Stimulated activated memory B cell treated with anti-CD40 and anti-IgM and Interleukin-4, amounts not matched to agents 10 μg/mL and 1 μg/mL and 100 μg/mL, for 72 hours (primary cell): ENCODE results near the gene DLG4.

Experiments used
- ATAC-seq: fragments of 150-1000 bp; cut with Tn5 transposase; 2 replicates; pipeline ENCODE4 v1.10.0; 2021
- H3K27ac Mint-ChIP-seq: one replicate; pipeline ENCODE4 v1.8.0; 2022; ENCODE audit warnings: mild to moderate bottlenecking, mixed read lengths
- H3K27me3 Mint-ChIP-seq: one replicate; pipeline ENCODE4 v1.8.0; 2022; ENCODE audit warnings: mixed read lengths
- H3K36me3 Mint-ChIP-seq: one replicate; pipeline ENCODE4 v1.8.0; 2022; ENCODE audit warnings: mixed read lengths
- H3K4me1 Mint-ChIP-seq: one replicate; pipeline ENCODE4 v1.8.0; 2022; ENCODE audit warnings: mixed read lengths
- H3K4me3 Mint-ChIP-seq: one replicate; pipeline ENCODE4 v1.8.0; 2022; ENCODE audit warnings: mild to moderate bottlenecking, moderate library complexity, mixed read lengths
- H3K9me3 Mint-ChIP-seq: one replicate; pipeline ENCODE4 v1.8.0; 2022; ENCODE audit warnings: mixed read lengths

The DLG4 gene

DNA sequence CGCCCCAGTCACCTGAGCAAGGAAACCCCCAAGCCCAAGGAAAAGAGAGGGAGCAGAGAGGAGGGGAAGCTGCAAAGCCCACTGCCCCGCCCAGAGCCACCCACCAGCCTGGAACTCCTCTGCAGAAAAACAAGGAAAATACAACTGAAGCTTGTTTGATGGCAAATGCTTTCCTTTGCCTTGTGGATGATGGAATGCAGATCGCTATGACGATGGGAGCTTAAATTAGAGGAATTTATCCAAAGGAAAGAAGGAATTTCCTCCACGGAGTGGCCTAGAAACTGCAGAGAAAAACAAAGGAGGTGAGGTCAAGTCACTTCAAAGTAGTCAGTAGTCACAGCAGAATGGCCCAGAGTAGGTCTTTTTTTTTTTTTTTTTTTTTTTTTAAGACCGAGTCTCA is 73.5 kb downstream of the DLG4 start:
- Mint-ChIP-seq H3K27ac (no peak overlapping the region), H3K27me3 (peaks cover 14% of the 10 kb centered on the region), H3K4me3 (no peak overlapping the region), H3K36me3 (no peaks in the 10 kb centered on the region), H3K4me1 (no peaks in the 10 kb centered on the region), H3K9me3 (no peaks in the 10 kb centered on the region)
- no peak for ATAC-seq

GRCh38 chr17:7144213-7144612 is 75.4 kb downstream of the DLG4 start:
- H3K4me1 Mint-ChIP-seq, result no peaks in the 10 kb centered on the region
- no peaks in the 10 kb centered on the region for H3K9me3 Mint-ChIP-seq

DNA sequence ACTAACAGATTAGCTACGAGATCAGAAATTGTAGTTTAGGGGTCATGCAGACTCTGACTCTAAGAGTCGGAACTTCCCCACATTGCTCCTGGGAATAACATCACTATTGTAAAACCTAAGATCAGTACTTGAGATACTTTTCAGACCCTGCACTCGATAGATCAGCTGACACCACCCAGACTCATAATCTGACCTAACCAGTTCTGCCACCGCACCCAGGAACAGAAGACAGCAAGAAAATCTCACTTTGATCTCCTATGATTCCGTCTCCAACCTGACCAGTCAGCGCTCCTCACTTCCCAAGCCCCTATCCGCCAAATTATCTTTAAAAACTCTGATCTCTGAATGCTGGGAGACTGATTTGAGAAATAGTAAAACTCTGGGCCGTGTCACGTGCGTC is 77.8 kb downstream of the DLG4 start:
- peaks cover 41% of the 10 kb centered on the region for H3K27me3 Mint-ChIP-seq
- no peak overlapping the region for H3K4me3 Mint-ChIP-seq
- no peak overlapping the region for H3K27ac Mint-ChIP-seq
- no peak for ATAC-seq
- no peaks in the 10 kb centered on the region for H3K36me3 Mint-ChIP-seq
- no peaks in the 10 kb centered on the region for H3K4me1 Mint-ChIP-seq
- H3K9me3 Mint-ChIP-seq, result no peaks in the 10 kb centered on the region

More at GRCh38 chr17:7144213-7144612, 75.4 kb downstream of the DLG4 start:
- no peak for ATAC-seq
- Mint-ChIP-seq H3K27me3 (peaks cover 26% of the 10 kb centered on the region), H3K4me3 (no peak overlapping the region), H3K27ac (no peak overlapping the region), H3K36me3 (no peaks in the 10 kb centered on the region)

DNA sequence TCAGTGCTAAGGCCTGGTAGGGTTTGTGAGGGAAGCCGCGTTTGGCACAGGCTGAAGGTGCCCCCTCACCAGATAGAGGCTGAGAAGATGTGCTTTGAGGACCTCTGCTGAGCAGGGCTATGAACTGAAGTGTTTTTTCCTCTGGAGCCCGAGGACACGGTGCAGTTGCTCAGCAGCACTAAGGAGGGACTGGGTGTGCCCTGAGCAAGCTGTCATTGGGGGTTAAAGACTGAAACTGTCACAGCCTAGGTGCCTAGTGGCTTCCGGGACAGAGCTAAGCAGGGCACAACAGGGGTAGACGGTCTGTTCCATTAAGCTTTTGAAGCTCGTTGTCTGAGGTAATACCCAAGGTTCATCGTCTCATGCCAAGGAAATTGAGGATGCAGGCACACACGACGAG is 80.2 kb downstream of the DLG4 start:
- Mint-ChIP-seq H3K9me3 (no peaks in the 10 kb centered on the region), H3K27ac (no peak overlapping the region), H3K36me3 (no peaks in the 10 kb centered on the region), H3K27me3 (peaks cover 42% of the 10 kb centered on the region), H3K4me3 (no peak overlapping the region), H3K4me1 (no peaks in the 10 kb centered on the region)
- ATAC-seq, result no peak

GRCh38 chr17:7138800-7139381 is 80.7 kb downstream of the DLG4 start:
- Mint-ChIP-seq H3K36me3 (no peaks in the 10 kb centered on the region), H3K4me3 (no peak overlapping the region), H3K27me3 (peaks cover 42% of the 10 kb centered on the region), H3K9me3 (no peaks in the 10 kb centered on the region), H3K4me1 (no peaks in the 10 kb centered on the region), H3K27ac (no peak overlapping the region)
- no peak for ATAC-seq

GRCh38 chr17:7137171-7137943 is 82.3 kb downstream of the DLG4 start:
- peaks cover 40% of the 10 kb centered on the region for H3K27me3 Mint-ChIP-seq
- H3K9me3 Mint-ChIP-seq, result no peaks in the 10 kb centered on the region
- no peaks in the 10 kb centered on the region for H3K36me3 Mint-ChIP-seq
- no peak overlapping the region for H3K27ac Mint-ChIP-seq
- H3K4me3 Mint-ChIP-seq, result no peak overlapping the region
- no peak for ATAC-seq
- H3K4me1 Mint-ChIP-seq, result peaks cover 14% of the 10 kb centered on the region
